HG03457 (cell line): ENCODE results near the gene HINT2.

Experiments used
- ATAC-seq: cut with Tn5 transposase; IDR thresholded peaks from one replicate; pipeline ENCODE4 v1.9.1; 2021; ENCODE audit warnings: moderate number of reproducible peaks; ENCODE audit not compliant: unreplicated experiment

HINT2 gene

DNA sequence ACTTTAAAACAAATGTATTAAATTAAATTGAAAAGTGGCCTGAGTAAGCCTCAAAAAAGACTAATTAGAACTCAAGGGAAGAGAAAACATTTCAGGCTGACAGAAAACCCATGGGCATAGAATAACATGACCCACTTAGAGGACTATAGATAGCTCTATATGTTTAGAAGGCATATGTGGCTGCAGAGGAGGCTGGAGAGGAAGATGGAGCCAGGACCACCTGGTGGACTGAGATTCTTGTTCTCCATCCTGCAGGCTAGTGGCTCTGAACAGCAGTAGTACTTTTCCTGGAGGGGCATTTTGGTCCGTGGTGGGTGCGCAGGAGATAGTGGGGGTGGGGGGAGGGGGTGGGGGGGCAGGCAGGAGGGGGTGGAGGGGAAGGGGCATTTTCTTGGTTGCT is 33.8 kb downstream of the HINT2 start:
- ATAC-seq: no peak

DNA sequence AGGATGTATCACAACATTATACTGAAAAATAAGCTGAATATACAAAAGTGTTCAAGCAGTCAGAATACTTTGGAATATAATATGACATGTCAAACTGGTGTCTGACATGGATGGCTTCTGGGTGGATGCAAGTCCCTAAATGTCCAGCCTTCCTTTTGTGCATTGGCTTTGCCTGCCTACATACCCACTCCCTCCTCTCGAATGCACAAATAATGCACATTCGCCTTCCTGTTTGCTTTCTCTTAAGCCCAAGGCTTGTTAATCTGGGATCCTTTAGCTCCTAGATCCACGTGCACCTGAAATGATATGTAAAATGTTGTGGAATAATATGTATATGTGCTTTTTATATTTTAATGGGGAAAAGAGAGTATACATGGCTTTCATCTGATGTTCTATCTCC is 36.3 kb downstream of the HINT2 start:
- ATAC-seq: no peak

DNA sequence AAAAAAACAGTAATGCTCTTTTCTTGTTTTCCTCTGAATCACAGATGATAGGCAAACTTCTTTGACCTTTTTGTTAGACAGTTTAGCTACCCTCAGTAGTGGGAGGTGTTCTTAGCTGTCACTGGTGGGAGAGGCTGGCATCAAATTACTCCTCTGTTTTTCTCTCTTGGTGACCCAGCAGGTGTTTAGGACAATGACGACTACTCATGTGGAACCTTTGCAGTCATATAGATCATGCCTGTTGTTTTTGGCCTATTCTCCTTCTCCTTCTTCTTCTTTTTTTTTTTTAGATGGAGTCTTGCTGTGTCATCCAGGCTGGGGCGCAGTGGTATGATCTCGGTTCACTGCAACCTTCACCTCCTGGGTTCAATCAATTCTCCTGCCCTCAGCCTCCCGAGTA is 38.8 kb downstream of the HINT2 start:
- ATAC-seq: no peak

DNA sequence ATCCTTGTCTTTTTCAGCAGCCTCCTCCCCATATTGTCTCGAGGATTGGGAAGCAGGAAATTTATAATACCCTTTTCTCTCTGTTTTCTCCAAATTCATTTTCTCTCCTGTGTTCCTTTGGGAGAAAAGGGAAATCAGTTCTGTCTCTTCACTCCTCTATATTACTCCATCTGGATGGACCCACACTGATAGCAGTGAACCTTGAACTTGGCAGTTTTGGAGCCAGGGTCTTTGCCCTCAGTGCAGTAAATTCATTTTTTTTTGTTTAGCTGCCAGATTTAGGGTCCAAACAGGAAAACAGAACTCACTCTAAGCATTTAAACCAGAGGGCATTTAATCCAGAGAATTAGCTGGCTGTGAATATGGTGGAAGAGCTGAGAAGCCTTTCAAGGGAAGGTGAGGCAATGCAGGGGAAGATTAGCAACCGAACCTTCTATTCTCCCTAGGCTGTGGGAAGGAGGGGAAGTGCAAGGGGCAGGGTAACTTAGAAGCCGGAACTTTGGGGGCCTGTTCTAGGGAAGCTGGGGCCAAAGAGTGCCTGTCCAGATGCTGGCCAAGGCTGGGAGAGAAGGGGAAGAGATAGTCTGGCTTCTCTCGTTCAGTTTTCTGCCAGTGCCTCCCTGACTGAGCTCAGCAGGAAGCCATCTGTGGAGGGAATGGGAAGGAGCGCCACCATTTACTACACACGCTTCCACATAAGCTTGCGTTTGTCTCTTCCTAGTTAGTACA is 39.8 kb downstream of the HINT2 start:
- ATAC-seq: no peak

GRCh38 chr9:35771943-35772342 is 42.9 kb downstream of the HINT2 start:
- no peak for ATAC-seq

GRCh38 chr9:35771534-35771933 is 43.3 kb downstream of the HINT2 start:
- no peak for ATAC-seq

- ATAC-seq: no peak
Measured at GRCh38 chr9:35771075-35771433, 43.8 kb downstream of the HINT2 start.

DNA sequence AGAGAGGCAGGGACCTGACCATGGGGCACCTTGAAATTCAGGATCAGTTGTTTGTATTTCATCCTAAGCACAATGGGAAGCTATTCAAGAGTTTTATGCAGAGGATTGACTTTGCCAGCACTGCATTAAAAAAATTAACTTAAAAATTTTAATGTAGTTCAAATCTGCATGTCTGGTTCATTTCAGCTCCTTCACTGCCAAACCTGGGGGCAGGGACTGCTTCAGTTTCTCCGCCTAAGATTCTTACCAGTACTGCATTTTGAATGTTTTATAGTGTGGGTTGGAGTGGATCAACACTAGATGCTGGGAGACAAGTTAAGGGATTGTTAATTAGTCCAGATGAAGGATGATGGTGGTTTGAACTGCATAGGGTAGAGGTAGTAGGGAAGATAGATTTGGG is 45.1 kb downstream of the HINT2 start:
- ATAC-seq: no peak

DNA sequence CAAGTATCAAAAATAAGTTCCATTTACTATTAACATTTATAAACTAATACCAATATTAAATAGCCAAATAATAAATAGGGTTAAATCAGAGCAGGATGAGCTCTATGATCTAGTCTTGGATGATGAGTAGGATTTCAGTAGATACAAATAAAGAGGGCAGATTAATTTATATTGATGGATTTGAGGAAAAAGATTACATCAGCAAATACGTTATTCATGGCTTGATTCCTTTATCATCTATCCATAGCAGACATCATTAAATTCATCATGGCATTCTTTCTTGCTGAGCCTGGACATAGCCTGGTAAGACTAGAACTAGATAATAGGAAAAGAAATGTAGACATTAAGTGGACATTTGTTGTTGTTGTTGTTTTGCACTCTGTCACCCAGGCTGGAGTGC is 47.4 kb downstream of the HINT2 start:
- no peak for ATAC-seq

DNA sequence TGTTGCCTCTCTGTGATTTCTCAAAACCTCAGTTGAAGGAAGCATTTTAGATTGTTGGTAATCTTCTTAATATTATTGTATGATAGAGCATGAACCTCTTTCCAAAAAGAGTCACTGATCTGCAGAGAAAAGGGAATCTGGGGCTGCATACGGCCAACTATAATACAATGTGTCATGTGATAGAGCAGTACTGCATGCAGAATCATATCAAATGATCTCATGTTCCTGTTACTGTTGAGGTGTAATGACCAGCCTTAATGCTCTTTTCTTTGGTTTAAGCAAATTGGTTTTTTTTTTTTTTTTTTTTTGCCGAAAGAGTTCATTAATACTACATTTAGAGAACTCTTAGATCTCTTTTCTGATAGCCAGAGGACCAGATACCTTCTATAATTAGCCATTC is 47.8 kb downstream of the HINT2 start:
- no peak for ATAC-seq

DNA sequence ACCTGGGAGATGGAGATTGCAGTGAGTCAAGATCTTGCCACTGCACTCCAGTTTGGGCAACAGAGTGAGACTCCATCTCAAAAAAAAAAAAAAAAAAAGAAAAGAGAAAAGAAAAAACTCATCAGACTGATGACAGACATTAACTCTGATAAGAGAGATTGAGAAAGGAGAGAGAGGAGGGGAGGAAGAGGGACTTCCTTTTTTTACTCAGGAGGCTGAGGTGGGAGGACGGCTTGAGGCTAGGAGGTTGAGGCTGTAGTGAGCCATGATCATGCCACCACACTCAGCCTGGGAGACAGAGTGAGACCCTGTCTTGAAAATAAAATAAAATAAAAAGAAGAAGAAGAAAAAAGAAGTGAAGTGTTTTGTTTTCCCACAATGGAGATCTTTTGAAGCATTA is 51.0 kb downstream of the HINT2 start:
- ATAC-seq: no peak

DNA sequence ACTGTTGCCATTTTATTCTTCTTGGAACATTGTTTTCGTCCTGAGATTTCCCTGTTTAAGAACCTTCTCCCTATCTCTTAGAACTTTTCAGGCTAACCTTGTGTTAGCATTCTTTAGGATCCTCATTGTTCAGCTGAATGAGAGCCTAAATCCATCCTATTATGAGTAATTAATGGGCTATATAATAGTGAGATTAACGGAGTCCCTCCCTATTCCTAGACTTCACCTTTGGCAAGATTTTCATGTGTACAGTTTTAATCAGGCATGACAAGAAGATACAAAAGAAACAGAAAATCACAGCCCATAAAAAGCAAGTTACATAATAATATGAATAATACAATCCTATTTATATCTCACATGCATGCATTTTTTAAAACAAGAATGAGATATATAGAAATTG is 51.7 kb downstream of the HINT2 start:
- ATAC-seq: no peak
